ENCODE data around the gene TSPOAP1.
A peak's percentile ranks its signal among the peaks of the same experiment; 100 is the strongest.

The TSPOAP1 gene

DNA sequence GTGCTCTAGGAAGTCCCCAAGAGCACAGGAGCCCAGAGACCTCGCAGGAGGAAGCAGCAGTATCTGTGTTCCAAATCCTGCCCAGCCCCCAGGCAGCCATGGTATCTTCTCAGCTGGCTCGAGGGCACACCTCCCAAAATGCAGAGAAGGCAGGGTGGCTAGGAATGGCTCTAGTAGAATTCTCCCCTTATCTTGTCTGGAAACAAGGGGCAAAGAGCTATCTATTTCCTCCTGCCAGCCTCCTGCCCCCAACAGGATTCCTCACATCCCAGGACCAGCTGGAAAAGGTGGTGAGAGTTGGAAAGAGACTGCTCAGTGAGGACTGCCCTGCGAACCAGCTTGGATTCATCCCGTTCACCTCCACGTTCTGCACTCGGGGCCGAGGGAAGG is 8.6 kb upstream of the TSPOAP1 start:
- H3K4me3 ChIP-seq (ENCODE audit: low read depth in 1 of 2, low read length in 1 of 2) = peak overlapping the region; percentile 86 to 95
- H3K27ac ChIP-seq = peak overlapping the region; percentile 100
- no peak for TF ChIP-seq CTCF (IDR thresholded peaks at IDR 0.05)
- peaks cover 93 to 98% of the 10 kb centered on the region in 2 experiments for H3K4me1 ChIP-seq (ENCODE audit: control insufficient read depth in 1 of 2, insufficient read depth in 1 of 2, low read depth in 1 of 2, low read length in 1 of 2)
- no peaks in the 10 kb centered on the region for H3K9me3 ChIP-seq
- no peaks in the 10 kb centered on the region for H3K27me3 ChIP-seq
- no peaks in the 10 kb centered on the region for H3K36me3 ChIP-seq

DNA sequence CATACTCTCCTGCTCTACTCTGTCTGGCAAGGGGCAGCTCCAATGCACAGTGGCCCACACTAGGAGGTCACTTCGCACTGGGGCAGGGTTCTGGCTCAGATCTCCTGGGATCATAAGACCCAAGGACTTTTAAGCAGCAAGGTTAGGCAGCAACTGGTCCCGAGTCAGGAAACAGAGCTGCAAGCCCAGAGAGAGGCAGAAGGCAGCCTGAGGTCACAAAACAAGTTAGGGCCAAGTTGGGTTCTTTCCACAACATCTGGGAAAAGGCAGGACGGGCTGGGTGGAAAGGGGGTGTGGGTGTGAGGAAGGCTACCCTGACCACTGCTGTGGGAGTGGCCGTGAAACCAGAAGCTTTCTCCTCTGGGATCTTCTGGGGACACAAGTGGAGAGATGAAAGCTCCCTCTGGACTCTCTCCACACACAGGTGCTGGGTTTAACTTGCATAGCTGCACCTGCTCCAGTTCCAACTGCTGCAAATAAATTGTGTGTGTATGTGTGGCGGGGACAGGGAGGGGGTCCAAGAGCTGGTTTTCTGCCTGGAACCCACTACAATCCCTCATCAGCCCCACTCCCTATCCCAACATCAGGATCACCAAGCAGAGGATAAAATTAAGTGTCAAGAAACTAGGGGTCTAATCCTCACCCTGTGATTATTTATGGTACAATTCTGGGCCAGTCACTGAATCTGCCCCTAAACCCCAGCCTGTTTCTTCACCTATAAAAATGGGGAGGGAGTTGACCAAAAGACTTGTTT is 8.0 kb upstream of the TSPOAP1 start:
- no peaks in the 10 kb centered on the region for H3K27me3 ChIP-seq
- H3K4me1 ChIP-seq (ENCODE audit: control insufficient read depth in 1 of 2, insufficient read depth in 1 of 2, low read depth in 1 of 2, low read length in 1 of 2) = peaks cover 88 to 92% of the 10 kb centered on the region in 2 experiments
- no peak for TF ChIP-seq CTCF (IDR thresholded peaks at IDR 0.05)
- peak overlapping the region; percentile 86 to 95 for H3K4me3 ChIP-seq (ENCODE audit: low read depth in 1 of 2, low read length in 1 of 2)
- peak overlapping the region; percentile 100 for H3K27ac ChIP-seq
- no peaks in the 10 kb centered on the region for H3K36me3 ChIP-seq
- no peaks in the 10 kb centered on the region for H3K9me3 ChIP-seq

- peaks cover 6% of the 10 kb centered on the region for H3K36me3 ChIP-seq
- peak overlapping the region; percentile 100 for H3K27ac ChIP-seq
- H3K4me1 ChIP-seq (ENCODE audit: control insufficient read depth in 1 of 2, insufficient read depth in 1 of 2, low read depth in 1 of 2, low read length in 1 of 2) = peaks cover 82 to 85% of the 10 kb centered on the region in 2 experiments
- no peak for TF ChIP-seq CTCF (IDR thresholded peaks at IDR 0.05)
- no peaks in the 10 kb centered on the region for H3K9me3 ChIP-seq
- peak overlapping the region; percentile 86 to 95 for H3K4me3 ChIP-seq (ENCODE audit: low read depth in 1 of 2, low read length in 1 of 2)
- no peaks in the 10 kb centered on the region for H3K27me3 ChIP-seq
Observed at GRCh38 chr17:58335779-58336455, 7.3 kb upstream of the TSPOAP1 start.

DNA sequence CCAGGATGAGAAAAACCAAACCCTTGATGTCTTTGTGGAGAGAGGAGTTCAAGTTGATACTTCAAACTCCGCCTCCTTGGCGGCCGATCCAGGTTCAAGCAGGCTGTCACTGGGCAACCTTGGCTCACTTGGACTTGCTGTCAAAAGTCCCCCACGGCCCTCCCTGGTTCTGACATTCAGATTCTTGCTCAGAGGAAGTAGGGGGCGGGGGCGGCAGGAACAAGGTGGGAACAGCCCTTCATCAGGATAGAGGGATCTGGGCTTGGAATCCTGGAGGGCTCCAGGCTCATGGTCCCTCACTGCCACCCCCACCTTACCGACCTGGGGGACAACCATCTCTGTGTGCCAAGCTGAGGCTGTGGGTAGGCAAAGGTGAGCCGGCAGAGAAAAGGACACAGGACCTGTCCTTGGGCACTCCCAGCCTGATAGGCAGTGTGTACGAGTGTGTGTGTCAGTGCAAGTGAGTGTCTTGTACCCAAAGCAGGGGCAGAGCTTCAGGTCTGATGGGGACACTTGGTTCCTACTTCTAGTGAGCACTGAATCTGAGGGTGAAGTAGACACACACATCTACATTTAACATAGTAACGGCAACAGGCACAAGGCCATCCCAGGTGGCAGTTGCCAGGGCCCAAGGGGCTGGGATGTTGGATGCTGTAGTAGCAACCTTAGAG is 6.6 kb upstream of the TSPOAP1 start:
- TF ChIP-seq CTCF (IDR thresholded peaks at IDR 0.05) = no peak
- no peaks in the 10 kb centered on the region for H3K9me3 ChIP-seq
- no peaks in the 10 kb centered on the region for H3K27me3 ChIP-seq
- peak overlapping the region; percentile 100 for H3K27ac ChIP-seq
- H3K4me1 ChIP-seq (ENCODE audit: control insufficient read depth in 1 of 2, insufficient read depth in 1 of 2, low read depth in 1 of 2, low read length in 1 of 2) = peaks cover 81 to 82% of the 10 kb centered on the region in 2 experiments
- peak overlapping the region; percentile 86 to 95 for H3K4me3 ChIP-seq (ENCODE audit: low read depth in 1 of 2, low read length in 1 of 2)
- peaks cover 13% of the 10 kb centered on the region for H3K36me3 ChIP-seq

DNA sequence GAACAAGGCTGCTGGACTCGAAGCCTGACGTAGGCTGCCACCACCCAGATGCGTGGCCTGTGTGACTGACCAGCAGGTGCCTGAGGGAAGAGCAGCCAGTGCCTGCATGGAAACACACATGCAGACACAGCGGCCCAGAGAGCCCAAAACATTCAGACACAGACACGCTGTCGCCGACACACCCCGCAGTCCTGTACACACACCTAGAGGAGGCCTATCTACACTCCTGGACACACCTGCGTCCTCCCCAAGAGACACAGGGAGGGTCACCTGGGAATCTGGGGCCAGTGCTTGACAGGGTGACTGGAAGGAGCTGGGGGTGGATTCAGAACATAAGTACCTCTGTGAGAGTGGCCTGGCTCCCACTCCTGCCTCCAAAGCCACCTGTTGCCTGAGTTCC is 6.1 kb upstream of the TSPOAP1 start:
- Histone ChIP-seq H3K4me1 (ENCODE audit: control insufficient read depth in 1 of 2, insufficient read depth in 1 of 2, low read depth in 1 of 2, low read length in 1 of 2) (peaks cover 81 to 82% of the 10 kb centered on the region in 2 experiments), H3K27me3 (no peaks in the 10 kb centered on the region), H3K36me3 (peaks cover 18% of the 10 kb centered on the region), H3K4me3 (ENCODE audit: low read depth in 1 of 2, low read length in 1 of 2) (peak overlapping the region; percentile 86 to 95), H3K27ac (peak overlapping the region; percentile 100), H3K9me3 (no peaks in the 10 kb centered on the region)
- TF ChIP-seq CTCF (IDR thresholded peaks at IDR 0.05) = no peak
